Panc1 (cell line): ENCODE results near the gene SH3PXD2B. TPM values are rescaled to one million over a fixed set of nuclear protein-coding genes. Genes with fewer than 3 reads are reported as not detected.

Experiments used
- ATAC-seq: fragments of 200-7000 bp; cut with Tn5 transposase; 2 replicates; pipeline ENCODE4 v1.9.1; 2020; ENCODE audit warnings: mild to moderate bottlenecking, moderate library complexity
- BruUV-seq: library from RNA; stranded (reverse); fragments of 400-500 nt; replicated peaks from 2 replicates; lab custom pipeline; 2021; lab: Mats Ljungman, UMichigan
- CTCF ChIA-PET: fragments of 300-600 bp; sonication (Branson Sonifier 250); formaldehyde crosslinking; loops from one replicate; lab custom pipeline; 2022; ENCODE audit warnings: antibody characterized with exemption; lab: Charles Lee
- POLR2A ChIA-PET: fragments of 300-600 bp; sonication (Branson Sonifier 250); formaldehyde crosslinking; loops from one replicate; lab custom pipeline; 2022; ENCODE audit warnings: antibody characterized with exemption; lab: Charles Lee
- DNase-seq: peaks from one replicate; pipeline ENCODE4 v3.0.0-alpha.2; 2010; ENCODE audit warnings: low read depth, low spot score
- H3K27ac ChIP-seq: 2 replicates; pipeline ENCODE4 v1.5.1; 2011; ENCODE audit warnings: mild to moderate bottlenecking, low read length, inconsistent platforms
- H3K27me3 ChIP-seq: fragments of 200-500 bp; sonication (Bioruptor generic); 2 replicates; pipeline ENCODE4 v1.6.0; 2014; ENCODE audit warnings: low read length, inconsistent platforms; ENCODE audit not compliant: control insufficient read depth, insufficient read depth
- H3K36me3 ChIP-seq: fragments of 200-500 bp; sonication (Bioruptor generic); 2 replicates; pipeline ENCODE4 v1.5.1; 2014; ENCODE audit warnings: inconsistent platforms, mild to moderate bottlenecking, low read length, moderate library complexity; ENCODE audit not compliant: control insufficient read depth, insufficient read depth
- H3K4me1 ChIP-seq: 2 replicates; pipeline ENCODE4 v1.5.1; 2011; ENCODE audit warnings: inconsistent platforms, mild to moderate bottlenecking, low read length, moderate library complexity; ENCODE audit not compliant: control insufficient read depth, insufficient read depth
- H3K4me3 ChIP-seq, 2 experiments: 2 replicates each; pipeline ENCODE4 v1.5.1; 2011 to 2012; ENCODE audit warnings: low read depth in 2 of 2, low read length in 2 of 2, mild to moderate bottlenecking in 2 of 2, inconsistent platforms in 1 of 2, moderate library complexity in 1 of 2
- H3K9me3 ChIP-seq: fragments of 200-500 bp; sonication (Bioruptor generic); 2 replicates; pipeline ENCODE4 v1.5.1; 2014; ENCODE audit warnings: low read depth, mild to moderate bottlenecking, inconsistent platforms, low read length, moderate library complexity; ENCODE audit not compliant: control insufficient read depth, insufficient read depth
- POLR2AphosphoS5 ChIP-seq: IDR thresholded peaks from 2 replicates; pipeline ENCODE4 v1.6.1; 2012; ENCODE audit warnings: mild to moderate bottlenecking, low read depth, low read length, moderate library complexity
- SIN3A ChIP-seq: IDR thresholded peaks from 2 replicates; pipeline ENCODE4 v1.6.1; 2012; ENCODE audit warnings: low read depth, mild to moderate bottlenecking, low read length, moderate library complexity, borderline replicate concordance; ENCODE audit not compliant: insufficient read depth
- TCF7L2 ChIP-seq: IDR thresholded peaks from 2 replicates; pipeline ENCODE4 v1.6.1; 2011; ENCODE audit warnings: mild to moderate bottlenecking, low read depth, low read length, inconsistent platforms
- in situ Hi-C: cut with HindIII; loops from 2 replicates; pipeline ENCODE4 v1.10.0; 2016; ENCODE audit warnings: low sequenced_read_pairs, low pct_unique_long_range_greater_than_20kb
- intact Hi-C: fragments of 100-400 bp; cut with micrococcal nuclease; formaldehyde crosslinking; loops from one replicate; pipeline ENCODE4 v1.10.0; 2022; ENCODE audit not compliant: unreplicated experiment
- total RNA-seq: library from RNA; stranded (reverse); gene quantifications from one replicate; pipeline ENCODE4 v1.2.1, GENCODE V29; 2021; ENCODE audit not compliant: unreplicated experiment
- TF ChIP-seq, protein P1 (sequence below), 2 experiments: IDR thresholded peaks; 2 replicates each; pipeline ENCODE4 v1.6.1; 2011 to 2012; ENCODE audit warnings: low read depth in 2 of 2, control low read depth in 1 of 2, low read length in 1 of 2, mild to moderate bottlenecking in 1 of 2, moderate library complexity in 1 of 2; ENCODE audit not compliant: insufficient read depth in 1 of 2
- TF ChIP-seq, protein P2 (sequence below): fragments of 450-650 bp; IDR thresholded peaks from 2 replicates; pipeline ENCODE4 v1.5.1; 2017; ENCODE audit warnings: mild to moderate bottlenecking

Gene SH3PXD2B
- total RNA-seq, 1 experiment from 2014 or later, result 39.7 TPM

DNA sequence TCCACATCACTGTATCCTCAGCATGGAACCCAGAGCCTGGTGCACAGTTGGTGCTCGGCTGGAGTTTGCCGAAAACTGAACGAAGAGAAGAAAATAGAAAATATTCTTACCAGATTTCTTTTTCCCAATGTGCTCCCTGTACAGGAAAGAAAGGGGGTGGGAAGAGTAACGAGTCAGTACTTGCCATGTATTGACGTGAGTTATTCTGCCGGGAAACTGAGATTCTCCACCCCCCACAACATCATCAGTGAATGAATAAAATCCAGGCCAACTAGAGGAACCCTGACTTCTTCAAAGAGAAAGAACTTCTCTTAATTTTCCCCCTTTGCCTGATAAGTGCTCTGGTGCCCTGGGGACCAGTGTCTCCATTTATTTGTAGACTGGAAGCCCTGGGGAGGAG, 80.6 kb downstream of the SH3PXD2B start:
- ChIA-PET POLR2A (no interaction called here), CTCF (no interaction called here)
- no peak overlapping the region for H3K27ac ChIP-seq
- in situ Hi-C loops (no loop called here), intact Hi-C loops (loop anchor here (5.0 kb wide), 1 partner anchor 81 kb away; no protein-coding TSS in a partner anchor)
- DNase-seq (no peak), ATAC-seq (no peak)
- no peaks in the 10 kb centered on the region for H3K36me3 ChIP-seq
- no peak for TF ChIP-seq SIN3A
- TF ChIP-seq, protein P1, sequence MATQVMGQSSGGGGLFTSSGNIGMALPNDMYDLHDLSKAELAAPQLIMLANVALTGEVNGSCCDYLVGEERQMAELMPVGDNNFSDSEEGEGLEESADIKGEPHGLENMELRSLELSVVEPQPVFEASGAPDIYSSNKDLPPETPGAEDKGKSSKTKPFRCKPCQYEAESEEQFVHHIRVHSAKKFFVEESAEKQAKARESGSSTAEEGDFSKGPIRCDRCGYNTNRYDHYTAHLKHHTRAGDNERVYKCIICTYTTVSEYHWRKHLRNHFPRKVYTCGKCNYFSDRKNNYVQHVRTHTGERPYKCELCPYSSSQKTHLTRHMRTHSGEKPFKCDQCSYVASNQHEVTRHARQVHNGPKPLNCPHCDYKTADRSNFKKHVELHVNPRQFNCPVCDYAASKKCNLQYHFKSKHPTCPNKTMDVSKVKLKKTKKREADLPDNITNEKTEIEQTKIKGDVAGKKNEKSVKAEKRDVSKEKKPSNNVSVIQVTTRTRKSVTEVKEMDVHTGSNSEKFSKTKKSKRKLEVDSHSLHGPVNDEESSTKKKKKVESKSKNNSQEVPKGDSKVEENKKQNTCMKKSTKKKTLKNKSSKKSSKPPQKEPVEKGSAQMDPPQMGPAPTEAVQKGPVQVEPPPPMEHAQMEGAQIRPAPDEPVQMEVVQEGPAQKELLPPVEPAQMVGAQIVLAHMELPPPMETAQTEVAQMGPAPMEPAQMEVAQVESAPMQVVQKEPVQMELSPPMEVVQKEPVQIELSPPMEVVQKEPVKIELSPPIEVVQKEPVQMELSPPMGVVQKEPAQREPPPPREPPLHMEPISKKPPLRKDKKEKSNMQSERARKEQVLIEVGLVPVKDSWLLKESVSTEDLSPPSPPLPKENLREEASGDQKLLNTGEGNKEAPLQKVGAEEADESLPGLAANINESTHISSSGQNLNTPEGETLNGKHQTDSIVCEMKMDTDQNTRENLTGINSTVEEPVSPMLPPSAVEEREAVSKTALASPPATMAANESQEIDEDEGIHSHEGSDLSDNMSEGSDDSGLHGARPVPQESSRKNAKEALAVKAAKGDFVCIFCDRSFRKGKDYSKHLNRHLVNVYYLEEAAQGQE (IDR thresholded peaks at IDR 0.05; ENCODE audit: insufficient read depth in 1 of 2, low read depth in 2 of 2, low read length in 1 of 2), result no peak
- no peaks in the 10 kb centered on the region for H3K27me3 ChIP-seq
- H3K9me3 ChIP-seq, result peaks cover 6% of the 10 kb centered on the region; the same call in 1 of the 2 replicates
- H3K4me1 ChIP-seq, result peaks cover 3% of the 10 kb centered on the region; the same call in 1 of the 2 replicates
- BruUV-seq, result no TSS peak
- H3K4me3 ChIP-seq, result no peak overlapping the region

DNA sequence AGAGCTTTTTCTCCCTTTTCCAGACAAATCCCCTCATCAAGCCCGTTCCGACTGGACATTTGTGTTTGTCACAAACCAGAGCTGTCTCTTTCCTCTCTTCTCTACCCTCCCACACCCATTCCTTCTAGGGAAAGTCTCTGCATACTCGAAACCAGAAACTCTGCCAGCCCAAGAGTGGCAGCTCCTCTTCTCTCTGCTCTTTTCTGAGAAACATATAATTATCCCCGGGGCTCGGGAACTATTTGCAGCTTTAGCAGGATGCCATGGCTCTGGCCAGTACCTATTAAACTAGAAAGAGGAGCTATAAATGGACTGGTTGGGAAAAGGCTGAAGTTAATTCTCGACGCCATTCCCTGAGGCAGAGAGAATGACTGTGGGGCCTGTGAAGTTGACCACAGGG, 82.6 kb downstream of the SH3PXD2B start:
- no peak for TF ChIP-seq TCF7L2
- no peak for TF ChIP-seq POLR2AphosphoS5
- TF ChIP-seq SIN3A, result no peak
- TF ChIP-seq, protein P1 (IDR thresholded peaks at IDR 0.05; ENCODE audit: insufficient read depth in 1 of 2, low read depth in 2 of 2, low read length in 1 of 2), result no peak
- TF ChIP-seq, protein P2, sequence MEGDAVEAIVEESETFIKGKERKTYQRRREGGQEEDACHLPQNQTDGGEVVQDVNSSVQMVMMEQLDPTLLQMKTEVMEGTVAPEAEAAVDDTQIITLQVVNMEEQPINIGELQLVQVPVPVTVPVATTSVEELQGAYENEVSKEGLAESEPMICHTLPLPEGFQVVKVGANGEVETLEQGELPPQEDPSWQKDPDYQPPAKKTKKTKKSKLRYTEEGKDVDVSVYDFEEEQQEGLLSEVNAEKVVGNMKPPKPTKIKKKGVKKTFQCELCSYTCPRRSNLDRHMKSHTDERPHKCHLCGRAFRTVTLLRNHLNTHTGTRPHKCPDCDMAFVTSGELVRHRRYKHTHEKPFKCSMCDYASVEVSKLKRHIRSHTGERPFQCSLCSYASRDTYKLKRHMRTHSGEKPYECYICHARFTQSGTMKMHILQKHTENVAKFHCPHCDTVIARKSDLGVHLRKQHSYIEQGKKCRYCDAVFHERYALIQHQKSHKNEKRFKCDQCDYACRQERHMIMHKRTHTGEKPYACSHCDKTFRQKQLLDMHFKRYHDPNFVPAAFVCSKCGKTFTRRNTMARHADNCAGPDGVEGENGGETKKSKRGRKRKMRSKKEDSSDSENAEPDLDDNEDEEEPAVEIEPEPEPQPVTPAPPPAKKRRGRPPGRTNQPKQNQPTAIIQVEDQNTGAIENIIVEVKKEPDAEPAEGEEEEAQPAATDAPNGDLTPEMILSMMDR, result no peak
- intact Hi-C loops, result loop anchor here (5.0 kb wide), 1 partner anchor 79 kb away; no protein-coding TSS in a partner anchor
- ATAC-seq (no peak), DNase-seq (no peak)
- POLR2A ChIA-PET, result no interaction called here
- Histone ChIP-seq H3K27me3 (no peaks in the 10 kb centered on the region), H3K27ac (peak overlapping the region; percentile 41; the same call in 1 of the 2 replicates), H3K9me3 (peaks cover 6% of the 10 kb centered on the region; the same call in 1 of the 2 replicates), H3K36me3 (no peaks in the 10 kb centered on the region), H3K4me3 (no peak overlapping the region), H3K4me1 (peaks cover 3% of the 10 kb centered on the region; the same call in 1 of the 2 replicates)
- in situ Hi-C loops, result no loop called here
- CTCF ChIA-PET, result interaction anchor here (0.5 to 0.6 kb wide), 2 partner anchors 95 to 190 kb away, joined by 3 to 15 read pairs; no protein-coding TSS in a partner anchor
- no TSS peak for BruUV-seq
